HG02759 (cell line): Measurements from ENCODE around the gene DEGS2.

Experiments
- ATAC-seq: cut with Tn5 transposase; IDR thresholded peaks from one replicate; pipeline ENCODE4 v1.9.1; 2021; ENCODE audit warnings: mild to moderate bottlenecking, moderate library complexity; ENCODE audit not compliant: unreplicated experiment

The DEGS2 gene

GRCh38 chr14:100134586-100134985 lies 24.9 kb downstream of the DEGS2 start:
- ATAC-seq: no peak

- ATAC-seq: no peak
Measured at GRCh38 chr14:100132903-100133510, 26.4 kb downstream of the DEGS2 start.

- ATAC-seq: no peak
Measured at GRCh38 chr14:100132161-100132902, 27.1 kb downstream of the DEGS2 start.

- no peak for ATAC-seq
Measured at GRCh38 chr14:100131181-100131580, 28.3 kb downstream of the DEGS2 start.

- no peak for ATAC-seq
Measured at GRCh38 chr14:100130521-100130920, 28.9 kb downstream of the DEGS2 start.

- ATAC-seq: no peak
Measured at GRCh38 chr14:100129161-100129589, 30.3 kb downstream of the DEGS2 start.

GRCh38 chr14:100128688-100129087 lies 30.8 kb downstream of the DEGS2 start:
- ATAC-seq: no peak

- ATAC-seq: no peak
Measured at GRCh38 chr14:100127853-100128455, 31.5 kb downstream of the DEGS2 start.

GRCh38 chr14:100126401-100126800 lies 33.0 kb downstream of the DEGS2 start:
- ATAC-seq: no peak

- no peak for ATAC-seq
Measured at GRCh38 chr14:100124551-100125088, 34.8 kb downstream of the DEGS2 start.

GRCh38 chr14:100123618-100124017 lies 35.8 kb downstream of the DEGS2 start:
- ATAC-seq: no peak

- ATAC-seq: no peak
Measured at GRCh38 chr14:100122481-100123223, 36.8 kb downstream of the DEGS2 start.

- no peak for ATAC-seq
Measured at GRCh38 chr14:100121643-100122480, 37.6 kb downstream of the DEGS2 start.

GRCh38 chr14:100120522-100121269 lies 38.7 kb downstream of the DEGS2 start:
- ATAC-seq: no peak

- ATAC-seq: no peak
Measured at GRCh38 chr14:100119251-100119650, 40.2 kb downstream of the DEGS2 start.

- ATAC-seq: no peak
Measured at GRCh38 chr14:100118396-100119011, 40.9 kb downstream of the DEGS2 start.

- no peak for ATAC-seq
Measured at GRCh38 chr14:100117633-100118395, 41.6 kb downstream of the DEGS2 start.

GRCh38 chr14:100117026-100117425 lies 42.4 kb downstream of the DEGS2 start:
- ATAC-seq: no peak
